Renal cortex interstitium (tissue), 11 donors: Measurements from ENCODE around the gene ZDHHC18. TPM values are rescaled to one million over a fixed set of nuclear protein-coding genes. Genes with fewer than 3 reads are reported as not detected.
"Not testable (repeated sequence)": the region's sequence is repeated elsewhere in the genome, so short reads cannot be mapped to it uniquely, and the experiment has no call there.

Source experiments
- DNase-seq, 11 donors: peaks; one replicate each; pipeline ENCODE4 v3.0.0-alpha.2; 2013; ENCODE audit warnings: low read depth in 9 of 11, low spot score in 4 of 11; ENCODE audit errors: extremely low read depth in 1 of 11
- polyA plus RNA-seq, 3 donors: library from polyadenylated mRNA; unstranded; fragments of 120-200 nt; gene quantifications; one replicate each; pipeline ENCODE4 v1.2.1, GENCODE V29; 2013; ENCODE audit not compliant: insufficient read length in 3 of 3

Gene ZDHHC18
- polyA plus RNA-seq, 3 donors: 18.2 to 24.6 (median 23.2) TPM

- DNase-seq: no peak
Measured at GRCh38 chr1:26822737-26823395, 3.6 kb upstream of the ZDHHC18 start.

GRCh38 chr1:26824731-26825130, 1.8 kb upstream of the ZDHHC18 start:
- DNase-seq: no peak

GRCh38 chr1:26827106-26827604, 667 bp downstream of the ZDHHC18 start:
- no peak for DNase-seq

GRCh38 chr1:26827663-26828062, 1.2 kb downstream of the ZDHHC18 start:
- DNase-seq: peak in 4 of 11 donors; percentile 28 to 38 (median 30)

GRCh38 chr1:26828411-26828991, 2.0 kb downstream of the ZDHHC18 start:
- no peak for DNase-seq

GRCh38 chr1:26829184-26829911, 2.9 kb downstream of the ZDHHC18 start:
- no peak for DNase-seq

GRCh38 chr1:26831059-26831458, 4.6 kb downstream of the ZDHHC18 start:
- DNase-seq: no peak

GRCh38 chr1:26831546-26832248, 5.2 kb downstream of the ZDHHC18 start:
- DNase-seq: no peak

- DNase-seq: no peak
Measured at GRCh38 chr1:26832249-26832960, 5.9 kb downstream of the ZDHHC18 start.

GRCh38 chr1:26833432-26834405, 7.2 kb downstream of the ZDHHC18 start:
- DNase-seq: no peak

GRCh38 chr1:26837665-26838064, 11.2 kb downstream of the ZDHHC18 start:
- not testable (repeated sequence) for DNase-seq

- no peak for DNase-seq
Measured at GRCh38 chr1:26838474-26839338, 12.2 kb downstream of the ZDHHC18 start.

GRCh38 chr1:26839339-26839722, 12.8 kb downstream of the ZDHHC18 start:
- no peak for DNase-seq

GRCh38 chr1:26839779-26840178, 13.3 kb downstream of the ZDHHC18 start:
- no peak for DNase-seq

GRCh38 chr1:26844424-26845196, 18.1 kb downstream of the ZDHHC18 start:
- DNase-seq: no peak

GRCh38 chr1:26847826-26848225, 21.3 kb downstream of the ZDHHC18 start:
- not testable (repeated sequence) for DNase-seq
